NCI-H2107 treated with DMSO at 0.1 percent for 48 hours (cell line): ENCODE results near the gene AUTS2.
A peak's percentile ranks its signal among the peaks of the same experiment; 100 is the strongest.

Experiments used
- DNase-seq: peaks from one replicate; lab custom pipeline; 2025; ENCODE audit not compliant: unreplicated experiment; lab: John Stamatoyannopoulos, UW

The AUTS2 gene

GRCh38 chr7:69714886-69715576, 116.8 kb downstream of the AUTS2 start:
- no peak for DNase-seq

GRCh38 chr7:69717221-69717620, 118.9 kb downstream of the AUTS2 start:
- DNase-seq, result no peak

- no peak for DNase-seq
Measured at GRCh38 chr7:69719717-69720116, 121.4 kb downstream of the AUTS2 start.

GRCh38 chr7:69722843-69723242, 124.6 kb downstream of the AUTS2 start:
- no peak for DNase-seq

GRCh38 chr7:69723663-69724062, 125.4 kb downstream of the AUTS2 start:
- DNase-seq, result no peak

GRCh38 chr7:69728304-69728703, 130.0 kb downstream of the AUTS2 start:
- no peak for DNase-seq

GRCh38 chr7:69732203-69732602, 133.9 kb downstream of the AUTS2 start:
- no peak for DNase-seq

- no peak for DNase-seq
Measured at GRCh38 chr7:69735582-69735981, 137.3 kb downstream of the AUTS2 start.

- DNase-seq, result peak; percentile 53
Measured at GRCh38 chr7:69736126-69736810, 138.0 kb downstream of the AUTS2 start.

GRCh38 chr7:69738396-69738951, 140.2 kb downstream of the AUTS2 start:
- DNase-seq, result peak; percentile 61

GRCh38 chr7:69739190-69739589, 140.9 kb downstream of the AUTS2 start:
- DNase-seq, result no peak

GRCh38 chr7:69739931-69740431, 141.7 kb downstream of the AUTS2 start:
- DNase-seq, result no peak

GRCh38 chr7:69742237-69742636, 144.0 kb downstream of the AUTS2 start:
- no peak for DNase-seq

GRCh38 chr7:69743436-69743835, 145.2 kb downstream of the AUTS2 start:
- DNase-seq, result no peak

- no peak for DNase-seq
Measured at GRCh38 chr7:69744026-69744425, 145.8 kb downstream of the AUTS2 start.

GRCh38 chr7:69746383-69746782, 148.1 kb downstream of the AUTS2 start:
- DNase-seq, result no peak

GRCh38 chr7:69747144-69747543, 148.9 kb downstream of the AUTS2 start:
- no peak for DNase-seq

GRCh38 chr7:69748530-69748929, 150.3 kb downstream of the AUTS2 start:
- DNase-seq, result no peak

- DNase-seq, result no peak
Measured at GRCh38 chr7:69749372-69749979, 151.2 kb downstream of the AUTS2 start.

- no peak for DNase-seq
Measured at GRCh38 chr7:69749994-69750393, 151.7 kb downstream of the AUTS2 start.

- no peak for DNase-seq
Measured at GRCh38 chr7:69751026-69751425, 152.8 kb downstream of the AUTS2 start.

GRCh38 chr7:69753981-69754380, 155.7 kb downstream of the AUTS2 start:
- DNase-seq, result no peak
